ENCODE data around the gene MRPL14. TPM values are rescaled to one million over a fixed set of nuclear protein-coding genes. Genes with fewer than 3 reads are reported as not detected.

MRPL14 gene
- total and polyA plus RNA-seq, 8 donors, result 8.7 to 30.4 (median 14.1) TPM

- H3K27ac ChIP-seq, result no peak overlapping the region
- H3K27me3 ChIP-seq, result no peaks in the 10 kb centered on the region
- intact Hi-C loops (cut with DNase I), result no loop called here
- H3K4me1 ChIP-seq, result peaks cover 0 to 14% (median 6%) of the 10 kb centered on the region in 3 donors
- TF ChIP-seq CTCF (IDR thresholded peaks at IDR 0.05), result no peak
- H3K4me3 ChIP-seq, result no peak overlapping the region
- ATAC-seq, result no peak
- peak in 1 of 6 donors; percentile 32 for DNase-seq
- FAIRE-seq, result no peak
- WGBS, 2 donors, result 91 to 98% methylated on average over 5 of the region's 5 CpGs
- no peaks in the 10 kb centered on the region for H3K36me3 ChIP-seq
- no peaks in the 10 kb centered on the region for H3K9me3 ChIP-seq
Observed at GRCh38 chr6:44090465-44090864, 36.8 kb downstream of the MRPL14 start.

GRCh38 chr6:44088827-44089590 lies 38.2 kb downstream of the MRPL14 start:
- intact Hi-C loops (cut with DNase I), result no loop called here
- 89 to 93% methylated on average over 10 to 11 of the region's 11 CpGs for WGBS, 2 donors
- ATAC-seq (no peak), DNase-seq (peak in 1 of 6 donors; percentile 38), FAIRE-seq (no peak)
- Histone ChIP-seq H3K4me1 (peaks cover 0 to 6% (median 5%) of the 10 kb centered on the region in 3 donors), H3K27me3 (no peaks in the 10 kb centered on the region), H3K36me3 (no peaks in the 10 kb centered on the region), H3K27ac (no peak overlapping the region), H3K9me3 (no peaks in the 10 kb centered on the region), H3K4me3 (no peak overlapping the region)
- TF ChIP-seq CTCF (IDR thresholded peaks at IDR 0.05), result no peak

GRCh38 chr6:44087623-44088022 lies 39.6 kb downstream of the MRPL14 start:
- no peaks in the 10 kb centered on the region for H3K36me3 ChIP-seq
- no peaks in the 10 kb centered on the region for H3K9me3 ChIP-seq
- 95 to 96% methylated on average over 2 of the region's 2 CpGs for WGBS, 2 donors
- no peak for FAIRE-seq
- peaks cover 0 to 6% (median 5%) of the 10 kb centered on the region in 3 donors for H3K4me1 ChIP-seq
- no peak overlapping the region for H3K4me3 ChIP-seq
- DNase-seq, result no peak
- intact Hi-C loops (cut with DNase I), result no loop called here
- TF ChIP-seq CTCF (IDR thresholded peaks at IDR 0.05), result no peak
- H3K27ac ChIP-seq, result no peak overlapping the region
- ATAC-seq, result no peak
- no peaks in the 10 kb centered on the region for H3K27me3 ChIP-seq

GRCh38 chr6:44086931-44087574 lies 40.2 kb downstream of the MRPL14 start:
- Histone ChIP-seq H3K27me3 (no peaks in the 10 kb centered on the region), H3K27ac (peak overlapping the region in 1 of 4 donors; percentile 17), H3K4me1 (peaks cover 0 to 6% (median 5%) of the 10 kb centered on the region in 3 donors), H3K4me3 (no peak overlapping the region), H3K9me3 (no peaks in the 10 kb centered on the region), H3K36me3 (no peaks in the 10 kb centered on the region)
- TF ChIP-seq CTCF (IDR thresholded peaks at IDR 0.05), result no peak
- peak; percentile 69 to 89 (median 82) for ATAC-seq
- FAIRE-seq, result no peak
- intact Hi-C loops (cut with DNase I), result no loop called here
- WGBS, 2 donors, result 32 to 38% methylated on average over 9 of the region's 9 CpGs
- DNase-seq, result peak; percentile 53 to 90 (median 77)

- no peak for TF ChIP-seq CTCF (IDR thresholded peaks at IDR 0.05)
- no peaks in the 10 kb centered on the region for H3K36me3 ChIP-seq
- peaks cover 0 to 6% (median 5%) of the 10 kb centered on the region in 3 donors for H3K4me1 ChIP-seq
- no peak overlapping the region for H3K4me3 ChIP-seq
- intact Hi-C loops (cut with DNase I), result no loop called here
- no peaks in the 10 kb centered on the region for H3K27me3 ChIP-seq
- WGBS, 2 donors, result 68 to 76% methylated on average over 2 of the region's 2 CpGs
- FAIRE-seq (no peak), ATAC-seq (no peak), DNase-seq (no peak)
- H3K27ac ChIP-seq, result no peak overlapping the region
- no peaks in the 10 kb centered on the region for H3K9me3 ChIP-seq
Observed at GRCh38 chr6:44085219-44085618, 42.0 kb downstream of the MRPL14 start.

Measured in pancreas (tissue), 10 donors.